Coronary artery (tissue), 2 donors: Measurements from ENCODE around the gene UBE2G1.

Source experiments
- DNase-seq: peaks from one replicate; pipeline ENCODE4 v3.0.0-alpha.2; 2017; ENCODE audit warnings: low spot score
- H3K27ac ChIP-seq, 2 donors: fragments of 200-600 bp; sonication (generic); one replicate each; pipeline ENCODE4 v1.5.1; 2016 to 2019
- H3K4me3 ChIP-seq: fragments of 200-600 bp; sonication (generic); 2 replicates; pipeline ENCODE4 v1.5.1; 2016; ENCODE audit warnings: mild to moderate bottlenecking, moderate library complexity
- TF ChIP-seq, protein P1 (sequence below): fragments of 200-600 bp; sonication (generic); IDR thresholded peaks from one replicate; pipeline ENCODE4 v1.5.1; 2019; ENCODE audit warnings: antibody characterized with exemption

Gene UBE2G1

GRCh38 chr17:4334332-4334731, 32.1 kb downstream of the UBE2G1 start:
- Histone ChIP-seq H3K27ac (no peak overlapping the region), H3K4me3 (no peak overlapping the region)
- DNase-seq, result no peak
- TF ChIP-seq, protein P1, sequence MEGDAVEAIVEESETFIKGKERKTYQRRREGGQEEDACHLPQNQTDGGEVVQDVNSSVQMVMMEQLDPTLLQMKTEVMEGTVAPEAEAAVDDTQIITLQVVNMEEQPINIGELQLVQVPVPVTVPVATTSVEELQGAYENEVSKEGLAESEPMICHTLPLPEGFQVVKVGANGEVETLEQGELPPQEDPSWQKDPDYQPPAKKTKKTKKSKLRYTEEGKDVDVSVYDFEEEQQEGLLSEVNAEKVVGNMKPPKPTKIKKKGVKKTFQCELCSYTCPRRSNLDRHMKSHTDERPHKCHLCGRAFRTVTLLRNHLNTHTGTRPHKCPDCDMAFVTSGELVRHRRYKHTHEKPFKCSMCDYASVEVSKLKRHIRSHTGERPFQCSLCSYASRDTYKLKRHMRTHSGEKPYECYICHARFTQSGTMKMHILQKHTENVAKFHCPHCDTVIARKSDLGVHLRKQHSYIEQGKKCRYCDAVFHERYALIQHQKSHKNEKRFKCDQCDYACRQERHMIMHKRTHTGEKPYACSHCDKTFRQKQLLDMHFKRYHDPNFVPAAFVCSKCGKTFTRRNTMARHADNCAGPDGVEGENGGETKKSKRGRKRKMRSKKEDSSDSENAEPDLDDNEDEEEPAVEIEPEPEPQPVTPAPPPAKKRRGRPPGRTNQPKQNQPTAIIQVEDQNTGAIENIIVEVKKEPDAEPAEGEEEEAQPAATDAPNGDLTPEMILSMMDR, result no peak

GRCh38 chr17:4333041-4333440, 33.4 kb downstream of the UBE2G1 start:
- H3K4me3 ChIP-seq, result no peak overlapping the region
- DNase-seq, result no peak
- TF ChIP-seq, protein P1, result no peak
- H3K27ac ChIP-seq, result no peak overlapping the region

DNA sequence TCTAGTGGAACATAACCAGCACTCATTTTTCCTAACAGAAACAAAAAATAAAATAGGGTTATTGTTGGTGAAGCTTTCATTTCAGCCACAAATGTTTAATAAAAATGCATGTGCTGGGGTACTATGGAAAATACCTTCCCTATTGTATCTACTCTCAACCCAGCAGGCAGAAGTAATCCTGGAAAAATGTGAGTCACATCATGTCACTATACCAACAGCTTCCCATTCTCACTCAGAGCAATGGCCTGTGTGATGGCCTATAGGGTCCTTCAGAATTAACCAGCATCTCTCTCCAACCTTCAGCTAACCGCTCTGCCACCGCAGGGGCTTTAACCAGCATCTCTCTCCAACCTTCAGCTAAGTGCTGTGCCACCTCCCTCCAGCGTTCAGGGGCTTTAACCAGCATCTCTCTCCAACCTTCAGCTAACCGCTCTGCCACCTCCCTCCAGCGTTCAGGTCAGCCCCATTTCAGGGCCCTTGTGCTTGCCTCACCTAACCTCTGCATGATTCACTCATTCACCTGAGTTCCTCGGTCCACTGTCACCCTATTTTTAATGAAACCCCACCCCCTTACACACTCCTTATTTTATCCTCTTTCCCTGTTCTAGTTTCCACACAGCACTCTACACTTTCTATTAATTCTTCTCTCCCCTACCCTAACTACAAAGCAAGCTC, 34.0 kb downstream of the UBE2G1 start:
- TF ChIP-seq, protein P1, result no peak
- H3K4me3 ChIP-seq, result no peak overlapping the region
- H3K27ac ChIP-seq, result no peak overlapping the region
- DNase-seq, result no peak

GRCh38 chr17:4331614-4332013, 34.9 kb downstream of the UBE2G1 start:
- H3K27ac ChIP-seq, result no peak overlapping the region
- TF ChIP-seq, protein P1, result no peak
- H3K4me3 ChIP-seq, result no peak overlapping the region
- DNase-seq, result no peak

DNA sequence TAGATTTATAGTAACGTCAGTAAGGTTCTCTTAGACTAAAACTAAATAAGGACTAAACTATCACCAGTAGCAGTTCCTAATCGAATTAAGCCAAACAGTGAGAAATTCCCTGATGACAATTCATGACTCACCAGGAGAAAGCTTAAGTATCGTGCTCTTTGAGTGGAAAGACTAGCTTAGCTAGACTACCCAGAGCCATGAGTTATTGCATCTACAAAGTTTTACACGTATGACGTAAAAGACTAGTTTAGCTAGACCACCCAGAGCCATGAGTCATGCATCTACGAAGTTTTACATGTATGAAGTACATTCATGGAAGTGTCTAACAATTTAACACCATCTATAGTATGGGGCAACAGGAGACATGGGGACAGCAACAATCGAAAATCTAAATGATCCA, 36.6 kb downstream of the UBE2G1 start:
- Histone ChIP-seq H3K27ac (no peak overlapping the region), H3K4me3 (no peak overlapping the region)
- TF ChIP-seq, protein P1, result no peak
- no peak for DNase-seq

DNA sequence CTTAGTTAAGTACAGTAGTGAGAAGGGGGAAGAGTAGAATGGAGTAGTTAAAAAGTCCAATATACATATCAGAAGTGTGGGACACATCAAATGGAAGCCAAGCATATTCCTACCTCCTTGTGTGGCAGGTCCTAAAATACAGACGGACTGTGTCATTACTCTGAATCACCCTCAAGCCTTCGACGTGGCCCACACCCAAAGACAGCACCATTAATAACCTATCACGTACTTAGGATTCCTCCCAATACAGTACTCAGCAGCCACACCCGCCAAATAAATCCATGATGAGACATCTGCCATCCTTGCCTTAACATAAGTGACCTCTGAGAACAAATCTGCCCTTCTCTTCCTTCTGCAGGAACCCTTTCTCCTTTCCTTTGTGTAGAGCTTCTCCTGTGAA, 38.9 kb downstream of the UBE2G1 start:
- TF ChIP-seq, protein P1, result no peak
- Histone ChIP-seq H3K27ac (no peak overlapping the region), H3K4me3 (no peak overlapping the region)
- DNase-seq, result no peak

- TF ChIP-seq, protein P1, result no peak
- no peak overlapping the region for H3K4me3 ChIP-seq
- DNase-seq, result no peak
- H3K27ac ChIP-seq, result no peak overlapping the region
These were observed 39.9 kb downstream of the UBE2G1 start for GRCh38 chr17:4326608-4327007.
